HL-60 (cell line): ENCODE measurements around the gene CXXC4.

Experiments
- DNase-seq, 2 experiments: peaks; one replicate each; pipeline ENCODE4 v3.0.0-alpha.2; 2010 to 2020; ENCODE audit warnings: low read depth in 1 of 2, low spot score in 1 of 2
- H3K27ac ChIP-seq: fragments of 250-450 bp; sonication (Bioruptor Pico); replicated peaks from 2 replicates; pipeline ENCODE4 v1.5.1; 2020; ENCODE audit warnings: mild to moderate bottlenecking, moderate library complexity
- H3K27me3 ChIP-seq: fragments of 250-450 bp; sonication (Bioruptor Pico); 2 replicates; pipeline ENCODE4 v1.5.1; 2021; ENCODE audit warnings: mild to moderate bottlenecking, moderate library complexity; ENCODE audit not compliant: insufficient read depth, poor library complexity, severe bottlenecking
- H3K4me3 ChIP-seq: replicated peaks from 2 replicates; pipeline ENCODE4 v1.5.1; 2011; ENCODE audit warnings: mild to moderate bottlenecking, control low read depth, low read length; ENCODE audit not compliant: insufficient read depth
- GABPA ChIP-seq: IDR thresholded peaks from 2 replicates; pipeline ENCODE4 v1.6.1; 2012; ENCODE audit warnings: low read depth
- POLR2AphosphoS5 ChIP-seq: IDR thresholded peaks from 2 replicates; pipeline ENCODE4 v1.6.1; 2012; ENCODE audit warnings: low read depth
- SPI1 ChIP-seq: IDR thresholded peaks from 2 replicates; pipeline ENCODE4 v1.6.1; 2012; ENCODE audit warnings: low read depth, mild to moderate bottlenecking, borderline replicate concordance
- TF ChIP-seq, protein P1 (sequence below): IDR thresholded peaks from 2 replicates; pipeline ENCODE4 v1.6.1; 2012; ENCODE audit warnings: low read depth; ENCODE audit not compliant: insufficient replicate concordance
- TF ChIP-seq, protein P2 (sequence below): IDR thresholded peaks from one replicate; pipeline ENCODE4 v1.5.1; 2011; ENCODE audit warnings: low read length, control low read depth, inconsistent platforms; ENCODE audit not compliant: insufficient read depth

Gene CXXC4

DNA sequence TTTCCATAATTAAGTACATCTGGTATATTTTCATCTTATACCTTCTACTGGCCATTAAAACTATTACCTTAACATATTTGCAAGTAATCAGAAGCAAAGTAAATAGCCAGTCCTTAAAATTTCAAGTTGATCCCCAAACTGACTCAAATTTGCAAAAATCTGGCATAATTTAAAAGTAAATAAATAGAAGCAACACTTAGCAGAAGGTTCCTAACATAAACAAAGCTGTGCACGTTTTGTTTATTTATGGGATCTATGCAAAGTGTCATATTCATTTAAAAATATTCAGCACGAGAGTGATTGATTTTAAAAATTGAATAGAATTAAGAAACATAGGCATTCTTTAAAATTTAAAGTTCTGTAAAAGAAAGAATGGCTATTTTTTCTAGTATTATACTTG is 9.8 kb upstream of the CXXC4 start:
- Histone ChIP-seq H3K27me3 (no peaks in the 10 kb centered on the region), H3K27ac (no peak overlapping the region), H3K4me3 (no peak overlapping the region)
- DNase-seq, result no peak
- no peak for TF ChIP-seq POLR2AphosphoS5
- no peak for TF ChIP-seq GABPA
- TF ChIP-seq, protein P1, sequence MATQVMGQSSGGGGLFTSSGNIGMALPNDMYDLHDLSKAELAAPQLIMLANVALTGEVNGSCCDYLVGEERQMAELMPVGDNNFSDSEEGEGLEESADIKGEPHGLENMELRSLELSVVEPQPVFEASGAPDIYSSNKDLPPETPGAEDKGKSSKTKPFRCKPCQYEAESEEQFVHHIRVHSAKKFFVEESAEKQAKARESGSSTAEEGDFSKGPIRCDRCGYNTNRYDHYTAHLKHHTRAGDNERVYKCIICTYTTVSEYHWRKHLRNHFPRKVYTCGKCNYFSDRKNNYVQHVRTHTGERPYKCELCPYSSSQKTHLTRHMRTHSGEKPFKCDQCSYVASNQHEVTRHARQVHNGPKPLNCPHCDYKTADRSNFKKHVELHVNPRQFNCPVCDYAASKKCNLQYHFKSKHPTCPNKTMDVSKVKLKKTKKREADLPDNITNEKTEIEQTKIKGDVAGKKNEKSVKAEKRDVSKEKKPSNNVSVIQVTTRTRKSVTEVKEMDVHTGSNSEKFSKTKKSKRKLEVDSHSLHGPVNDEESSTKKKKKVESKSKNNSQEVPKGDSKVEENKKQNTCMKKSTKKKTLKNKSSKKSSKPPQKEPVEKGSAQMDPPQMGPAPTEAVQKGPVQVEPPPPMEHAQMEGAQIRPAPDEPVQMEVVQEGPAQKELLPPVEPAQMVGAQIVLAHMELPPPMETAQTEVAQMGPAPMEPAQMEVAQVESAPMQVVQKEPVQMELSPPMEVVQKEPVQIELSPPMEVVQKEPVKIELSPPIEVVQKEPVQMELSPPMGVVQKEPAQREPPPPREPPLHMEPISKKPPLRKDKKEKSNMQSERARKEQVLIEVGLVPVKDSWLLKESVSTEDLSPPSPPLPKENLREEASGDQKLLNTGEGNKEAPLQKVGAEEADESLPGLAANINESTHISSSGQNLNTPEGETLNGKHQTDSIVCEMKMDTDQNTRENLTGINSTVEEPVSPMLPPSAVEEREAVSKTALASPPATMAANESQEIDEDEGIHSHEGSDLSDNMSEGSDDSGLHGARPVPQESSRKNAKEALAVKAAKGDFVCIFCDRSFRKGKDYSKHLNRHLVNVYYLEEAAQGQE, result no peak
- TF ChIP-seq SPI1, result no peak

DNA sequence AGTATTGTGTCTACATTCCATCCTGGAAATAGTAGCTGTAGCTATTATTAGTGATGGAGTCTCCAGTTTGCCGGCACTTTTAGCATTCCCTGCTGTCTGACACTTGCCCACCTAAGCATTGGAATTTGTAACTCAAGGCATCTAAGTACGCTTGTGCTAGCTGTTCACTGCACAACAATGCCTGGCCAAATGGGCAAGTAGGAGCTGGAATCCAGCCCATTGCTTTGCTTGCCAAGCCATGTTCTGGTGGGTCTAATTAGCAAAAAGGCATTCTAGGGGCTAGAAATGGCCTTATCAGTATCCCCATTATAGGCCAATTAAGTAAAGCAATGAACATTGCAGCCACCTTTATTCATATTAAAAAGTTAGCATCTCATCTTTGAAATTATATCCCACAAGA is 7.8 kb upstream of the CXXC4 start:
- Histone ChIP-seq H3K27ac (no peak overlapping the region), H3K4me3 (no peak overlapping the region), H3K27me3 (no peaks in the 10 kb centered on the region)
- no peak for TF ChIP-seq SPI1
- TF ChIP-seq GABPA, result no peak
- DNase-seq, result no peak

DNA sequence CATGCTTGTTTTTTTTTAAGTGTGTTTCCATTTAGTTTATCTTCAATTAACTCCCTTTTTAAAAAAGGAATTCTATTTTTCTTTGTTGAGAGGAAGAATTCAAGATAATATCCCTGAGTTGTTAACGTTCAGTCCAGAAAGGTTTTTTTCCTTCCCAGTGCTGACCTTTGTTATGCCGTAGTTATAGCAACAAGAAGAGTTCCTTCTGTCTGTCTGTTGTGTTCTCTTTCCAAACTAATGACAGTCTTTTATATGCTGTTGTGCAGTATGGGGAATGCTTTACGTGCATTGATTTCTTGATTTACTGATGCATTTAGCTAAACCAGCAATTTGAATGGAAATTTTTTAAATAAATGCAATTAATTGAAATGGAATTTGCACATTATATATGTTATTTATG is 6.6 kb upstream of the CXXC4 start:
- peaks cover 10% of the 10 kb centered on the region for H3K27me3 ChIP-seq
- TF ChIP-seq POLR2AphosphoS5 (no peak), SPI1 (no peak), GABPA (no peak)
- TF ChIP-seq, protein P2, sequence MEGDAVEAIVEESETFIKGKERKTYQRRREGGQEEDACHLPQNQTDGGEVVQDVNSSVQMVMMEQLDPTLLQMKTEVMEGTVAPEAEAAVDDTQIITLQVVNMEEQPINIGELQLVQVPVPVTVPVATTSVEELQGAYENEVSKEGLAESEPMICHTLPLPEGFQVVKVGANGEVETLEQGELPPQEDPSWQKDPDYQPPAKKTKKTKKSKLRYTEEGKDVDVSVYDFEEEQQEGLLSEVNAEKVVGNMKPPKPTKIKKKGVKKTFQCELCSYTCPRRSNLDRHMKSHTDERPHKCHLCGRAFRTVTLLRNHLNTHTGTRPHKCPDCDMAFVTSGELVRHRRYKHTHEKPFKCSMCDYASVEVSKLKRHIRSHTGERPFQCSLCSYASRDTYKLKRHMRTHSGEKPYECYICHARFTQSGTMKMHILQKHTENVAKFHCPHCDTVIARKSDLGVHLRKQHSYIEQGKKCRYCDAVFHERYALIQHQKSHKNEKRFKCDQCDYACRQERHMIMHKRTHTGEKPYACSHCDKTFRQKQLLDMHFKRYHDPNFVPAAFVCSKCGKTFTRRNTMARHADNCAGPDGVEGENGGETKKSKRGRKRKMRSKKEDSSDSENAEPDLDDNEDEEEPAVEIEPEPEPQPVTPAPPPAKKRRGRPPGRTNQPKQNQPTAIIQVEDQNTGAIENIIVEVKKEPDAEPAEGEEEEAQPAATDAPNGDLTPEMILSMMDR, result no peak
- TF ChIP-seq, protein P1, result no peak
- no peak for DNase-seq
- H3K4me3 ChIP-seq, result no peak overlapping the region
- no peak overlapping the region for H3K27ac ChIP-seq

DNA sequence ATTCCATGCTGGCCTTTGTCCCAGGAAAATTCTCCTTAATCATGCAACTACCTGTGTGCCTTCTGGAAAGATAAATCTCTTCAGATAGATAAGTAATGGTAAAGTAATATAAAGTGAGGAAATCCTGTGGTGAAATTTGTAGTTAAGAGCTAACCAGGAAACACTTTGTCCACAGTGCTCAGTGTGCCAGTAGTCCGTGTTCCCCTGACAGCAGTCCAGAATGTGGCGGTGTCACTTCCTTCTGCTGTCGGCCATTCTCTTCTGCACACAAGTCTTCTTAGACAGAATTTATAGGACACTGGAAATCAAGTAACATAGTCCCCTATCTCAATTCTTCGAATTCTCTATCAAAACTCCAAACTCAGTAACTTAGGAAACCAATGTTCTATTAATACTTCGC is 5.7 kb upstream of the CXXC4 start:
- H3K4me3 ChIP-seq, result no peak overlapping the region
- no peak for DNase-seq
- no peak overlapping the region for H3K27ac ChIP-seq
- TF ChIP-seq POLR2AphosphoS5, result no peak
- TF ChIP-seq GABPA, result peak; percentile 72
- H3K27me3 ChIP-seq, result peaks cover 18% of the 10 kb centered on the region

DNA sequence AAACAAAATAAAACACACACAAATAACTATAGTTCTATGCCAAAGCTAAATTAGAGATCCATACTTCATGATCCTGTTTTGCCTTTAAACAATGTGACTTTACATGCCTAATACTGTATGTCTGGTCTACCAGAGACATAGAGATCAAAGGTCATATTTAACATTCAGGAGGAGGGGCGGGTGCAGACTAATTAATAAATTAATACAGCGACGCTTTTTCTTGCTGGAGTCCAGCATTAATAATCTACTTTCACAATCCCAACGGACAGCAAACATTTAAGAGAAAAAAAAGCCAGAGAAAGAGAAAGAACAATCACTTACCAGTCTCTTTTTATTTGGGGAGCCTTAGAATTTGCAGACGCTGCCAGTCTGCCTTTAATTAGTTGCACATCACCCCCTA is 509 bp downstream of the CXXC4 start:
- DNase-seq, result no peak
- TF ChIP-seq, protein P1, result no peak
- TF ChIP-seq, protein P2, result no peak
- no peak for TF ChIP-seq GABPA
- peaks cover 56% of the 10 kb centered on the region for H3K27me3 ChIP-seq
- H3K27ac ChIP-seq, result no peak overlapping the region
- no peak overlapping the region for H3K4me3 ChIP-seq
